HCT116 (cell line): ENCODE data around the gene FSTL4. TPM values are rescaled to one million over a fixed set of nuclear protein-coding genes. Genes with fewer than 3 reads are reported as not detected.

Experiments
- ATAC-seq: fragments of 200-7000 bp; cut with Tn5 transposase; 2 replicates; pipeline ENCODE4 v1.9.1; 2020; ENCODE audit warnings: mild to moderate bottlenecking, moderate library complexity
- BruUV-seq: library from RNA; stranded (reverse); fragments of 400-500 nt; replicated peaks from 2 replicates; lab custom pipeline; 2021; lab: Mats Ljungman, UMichigan
- CTCF ChIA-PET: fragments of 300-600 bp; sonication (Branson Sonifier 250); formaldehyde crosslinking; loops from one replicate; lab custom pipeline; 2021; ENCODE audit warnings: antibody characterized with exemption; lab: Charles Lee
- POLR2A ChIA-PET: fragments of 300-600, 350-600 bp; sonication (Branson Sonifier 250); formaldehyde crosslinking; loops from one replicate; lab custom pipeline; 2021; ENCODE audit warnings: antibody characterized with exemption; lab: Charles Lee
- RAD21 ChIA-PET, 2 experiments: fragments of 300-600 bp; sonication (Branson Sonifier 250); formaldehyde crosslinking; loops; one replicate each; lab custom pipeline; 2023; ENCODE audit warnings: low total read pairs in 2 of 2; ENCODE audit not compliant: uncharacterized antibody in 2 of 2, unreplicated experiment in 2 of 2, low non-redundant PET in 1 of 2; lab: Charles Lee
- DNase-seq: peaks from one replicate; pipeline ENCODE4 v3.0.0-alpha.2; 2010; ENCODE audit warnings: low read depth, low spot score
- H2AFZ ChIP-seq: fragments of 200-600 bp; shearing (Covaris generic), sonication (generic); 2 replicates; pipeline ENCODE4 v1.6.1; 2017; ENCODE audit warnings: low read depth, mixed run types, mixed read lengths, antibody characterized with exemption, low read length; ENCODE audit not compliant: poor library complexity, severe bottlenecking
- H3K27ac ChIP-seq: 2 replicates; pipeline ENCODE4 v1.5.1; 2012; ENCODE audit warnings: low read depth, low read length
- H3K27me3 ChIP-seq: fragments of 200-600 bp; sonication (generic); 2 replicates; pipeline ENCODE4 v1.6.1; 2016; ENCODE audit warnings: mixed run types, low read length, mixed read lengths; ENCODE audit not compliant: insufficient read depth
- H3K36me3 ChIP-seq, 2 experiments: fragments of 200-500 bp in 1 of 2; fragments of 200-600 bp in 1 of 2; sonication (Bioruptor generic) in 1 of 2; sonication (generic) in 1 of 2; 2 replicates each; pipeline versions ENCODE4 v1.5.1 to v1.6.1; 2014 to 2016; ENCODE audit warnings: low read length in 2 of 2, inconsistent platforms in 1 of 2, mixed read lengths in 1 of 2, mixed run types in 1 of 2; ENCODE audit not compliant: insufficient read depth in 2 of 2, control insufficient read depth in 1 of 2
- H3K4me1 ChIP-seq, 2 experiments: fragments of 200-600 bp in 1 of 2; sonication (generic) in 1 of 2; 2 replicates each; pipeline versions ENCODE4 v1.5.1 to v1.6.1; 2012 to 2017; ENCODE audit warnings: low read length in 2 of 2, inconsistent platforms in 1 of 2, mild to moderate bottlenecking in 1 of 2, mixed read lengths in 1 of 2, mixed run types in 1 of 2, moderate library complexity in 1 of 2; ENCODE audit not compliant: insufficient read depth in 2 of 2, control insufficient read depth in 1 of 2
- H3K4me2 ChIP-seq: fragments of 200-600 bp; sonication (generic); 2 replicates; pipeline ENCODE4 v1.6.1; 2017; ENCODE audit warnings: mixed run types, low read length, mixed read lengths
- H3K4me3 ChIP-seq, 2 experiments: fragments of 200-600 bp in 1 of 2; sonication (generic) in 1 of 2; replicated peaks in 1 of 2; 2 replicates each; pipeline ENCODE4 v1.5.1; 2011 to 2016; ENCODE audit warnings: low read length in 2 of 2, control low read depth in 1 of 2, low read depth in 1 of 2, mild to moderate bottlenecking in 1 of 2, mixed read lengths in 1 of 2, mixed run types in 1 of 2
- H3K79me2 ChIP-seq: fragments of 200-600 bp; sonication (generic); 2 replicates; pipeline ENCODE4 v1.6.1; 2017; ENCODE audit warnings: mild to moderate bottlenecking, mixed run types, low read length, moderate library complexity, mixed read lengths; ENCODE audit not compliant: insufficient read depth
- H3K9ac ChIP-seq: fragments of 200-600 bp; sonication (generic); 2 replicates; pipeline ENCODE4 v1.6.1; 2016; ENCODE audit warnings: low read length, mixed read lengths
- H3K9me2 ChIP-seq: fragments of 200-600 bp; sonication (generic), shearing (Covaris generic); 2 replicates; pipeline ENCODE4 v1.6.1; 2017; ENCODE audit warnings: mixed run types, mild to moderate bottlenecking, moderate library complexity; ENCODE audit not compliant: insufficient read depth
- H3K9me3 ChIP-seq, 2 experiments: fragments of 200-500 bp in 1 of 2; fragments of 200-600 bp in 1 of 2; sonication (Bioruptor generic) in 1 of 2; sonication (generic) in 1 of 2; 2 replicates each; pipeline ENCODE4 v1.6.1; 2014 to 2017; ENCODE audit warnings: low read length in 2 of 2, mixed read lengths in 2 of 2, inconsistent platforms in 1 of 2, low read depth in 1 of 2, mild to moderate bottlenecking in 1 of 2, mixed run types in 1 of 2, moderate library complexity in 1 of 2; ENCODE audit not compliant: control insufficient read depth in 1 of 2, insufficient read depth in 1 of 2
- H4K20me1 ChIP-seq: fragments of 200-600 bp; sonication (generic), shearing (Covaris generic); 2 replicates; pipeline ENCODE4 v1.6.1; 2017; ENCODE audit warnings: mixed run types, mild to moderate bottlenecking, moderate library complexity; ENCODE audit not compliant: insufficient read depth
- ATF3 ChIP-seq: IDR thresholded peaks from 2 replicates; pipeline ENCODE4 v1.6.1; 2012
- CBX3 ChIP-seq: IDR thresholded peaks from 2 replicates; pipeline ENCODE4 v1.6.1; 2012; ENCODE audit warnings: low read depth
- CEBPB ChIP-seq: IDR thresholded peaks from 2 replicates; pipeline ENCODE4 v1.6.1; 2012; ENCODE audit warnings: low read depth
- EGR1 ChIP-seq: IDR thresholded peaks from 2 replicates; pipeline ENCODE4 v1.6.1; 2012; ENCODE audit warnings: low read depth
- EZH2 ChIP-seq: fragments of 200-600 bp; sonication (generic); IDR thresholded peaks from 2 replicates; pipeline ENCODE4 v1.6.1; 2017; ENCODE audit warnings: antibody characterized with exemption, mixed run types
- EZH2phosphoT487 ChIP-seq: fragments of 200-600 bp; IDR thresholded peaks from 2 replicates; pipeline ENCODE4 v1.6.1; 2018; ENCODE audit warnings: antibody characterized with exemption, borderline replicate concordance
- JUND ChIP-seq: IDR thresholded peaks from 2 replicates; pipeline ENCODE4 v1.6.1; 2012
- MAX ChIP-seq: IDR thresholded peaks from 2 replicates; pipeline ENCODE4 v1.6.1; 2012
- POLR2A ChIP-seq: IDR thresholded peaks from 2 replicates; pipeline ENCODE4 v1.7.0; 2011; ENCODE audit warnings: borderline replicate concordance; ENCODE audit not compliant: insufficient read depth, insufficient read length; ENCODE audit errors: extremely low read depth
- POLR2AphosphoS5 ChIP-seq: IDR thresholded peaks from 2 replicates; pipeline ENCODE4 v1.6.1; 2011; ENCODE audit warnings: mild to moderate bottlenecking, low read depth, low read length, moderate library complexity
- RAD21 ChIP-seq: IDR thresholded peaks from 2 replicates; pipeline ENCODE4 v1.6.1; 2012; ENCODE audit warnings: low read depth, mild to moderate bottlenecking
- SIN3A ChIP-seq: IDR thresholded peaks from 2 replicates; pipeline ENCODE4 v1.6.1; 2012; ENCODE audit warnings: low read depth
- SP1 ChIP-seq: IDR thresholded peaks from 2 replicates; pipeline ENCODE4 v1.6.1; 2012; ENCODE audit warnings: low read depth
- SRF ChIP-seq: IDR thresholded peaks from 2 replicates; pipeline ENCODE4 v1.6.1; 2012; ENCODE audit warnings: low read depth
- TCF7L2 ChIP-seq: IDR thresholded peaks from 2 replicates; pipeline ENCODE4 v1.7.0; 2011; ENCODE audit warnings: borderline replicate concordance, inconsistent platforms; ENCODE audit not compliant: insufficient read depth, insufficient read length; ENCODE audit errors: extremely low read depth
- YY1 ChIP-seq: IDR thresholded peaks from 2 replicates; pipeline ENCODE4 v1.6.1; 2011; ENCODE audit warnings: low read length, low read depth, moderate library complexity, mild to moderate bottlenecking; ENCODE audit not compliant: insufficient replicate concordance; ENCODE audit errors: extremely low read depth
- ZBTB33 ChIP-seq: IDR thresholded peaks from 2 replicates; pipeline ENCODE4 v1.6.1; 2011; ENCODE audit warnings: mild to moderate bottlenecking, low read length, moderate library complexity; ENCODE audit not compliant: insufficient replicate concordance; ENCODE audit errors: extremely low read depth
- ZFX ChIP-seq: fragments of 450-650 bp; IDR thresholded peaks from 2 replicates; pipeline ENCODE4 v1.6.1; 2017
- ZNF274 ChIP-seq: fragments of 200-500 bp; sonication (Bioruptor generic); IDR thresholded peaks from 2 replicates; pipeline ENCODE4 v1.6.1; 2014; ENCODE audit warnings: mild to moderate bottlenecking, low read depth, low read length, inconsistent platforms
- intact Hi-C: fragments of 100-400 bp; cut with micrococcal nuclease; formaldehyde crosslinking; loops from 2 replicates; pipeline ENCODE4 v1.10.0; 2022
- total RNA-seq: library from RNA; stranded (reverse); gene quantifications from one replicate; pipeline ENCODE4 v1.2.1, GENCODE V29; 2021; ENCODE audit not compliant: unreplicated experiment
- TF ChIP-seq, protein P1 (sequence below): IDR thresholded peaks from 2 replicates; pipeline ENCODE4 v1.6.1; 2012; ENCODE audit warnings: low read depth

FSTL4 gene
- total RNA-seq, 1 experiment from 2014 or later = 0.37 TPM

DNA sequence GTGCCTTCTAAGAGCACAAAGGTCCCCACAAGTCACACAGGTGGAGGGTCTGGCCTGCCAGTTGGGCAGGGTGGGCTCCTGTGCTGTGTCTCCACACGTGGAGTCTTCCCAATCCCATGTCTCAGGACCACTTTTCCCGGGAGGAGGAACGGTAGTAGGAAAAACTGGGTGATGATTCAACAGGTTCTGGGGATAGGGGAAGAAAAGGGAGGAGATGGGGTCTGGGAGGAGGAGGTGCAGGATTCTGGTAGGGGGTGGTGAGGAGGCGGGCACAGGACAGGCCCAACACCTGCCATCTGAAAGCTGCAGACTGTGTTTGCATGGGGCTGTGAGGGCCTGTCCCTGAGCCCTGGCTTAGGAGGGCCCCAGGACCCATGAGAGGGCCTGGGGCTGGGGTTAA lies 345.4 kb downstream of the FSTL4 start:
- Histone ChIP-seq H3K4me3 (no peak overlapping the region), H3K27me3 (no peaks in the 10 kb centered on the region), H3K36me3 (no peaks in the 10 kb centered on the region), H3K9me3 (no peaks in the 10 kb centered on the region), H2AFZ (no peak overlapping the region), H4K20me1 (no peaks in the 10 kb centered on the region), H3K9me2 (no peaks in the 10 kb centered on the region), H3K4me2 (no peak overlapping the region), H3K4me1 (no peaks in the 10 kb centered on the region), H3K27ac (no peak overlapping the region)
- RAD21 ChIA-PET = no interaction called here
- POLR2A ChIA-PET = no interaction called here
- DNase-seq (no peak), ATAC-seq (no peak)
- no TSS peak for BruUV-seq
- CTCF ChIA-PET = no interaction called here
- intact Hi-C loops = no loop called here
- TF ChIP-seq YY1 (no peak), ZNF274 (no peak), MAX (no peak), TCF7L2 (no peak), POLR2AphosphoS5 (no peak), POLR2A (no peak), ZBTB33 (no peak), CBX3 (no peak), EZH2 (no peak), SRF (no peak), JUND (no peak), ZFX (no peak), EZH2phosphoT487 (no peak), CEBPB (no peak), SIN3A (no peak), RAD21 (no peak), ATF3 (no peak), SP1 (no peak), EGR1 (no peak)
- TF ChIP-seq, protein P1, sequence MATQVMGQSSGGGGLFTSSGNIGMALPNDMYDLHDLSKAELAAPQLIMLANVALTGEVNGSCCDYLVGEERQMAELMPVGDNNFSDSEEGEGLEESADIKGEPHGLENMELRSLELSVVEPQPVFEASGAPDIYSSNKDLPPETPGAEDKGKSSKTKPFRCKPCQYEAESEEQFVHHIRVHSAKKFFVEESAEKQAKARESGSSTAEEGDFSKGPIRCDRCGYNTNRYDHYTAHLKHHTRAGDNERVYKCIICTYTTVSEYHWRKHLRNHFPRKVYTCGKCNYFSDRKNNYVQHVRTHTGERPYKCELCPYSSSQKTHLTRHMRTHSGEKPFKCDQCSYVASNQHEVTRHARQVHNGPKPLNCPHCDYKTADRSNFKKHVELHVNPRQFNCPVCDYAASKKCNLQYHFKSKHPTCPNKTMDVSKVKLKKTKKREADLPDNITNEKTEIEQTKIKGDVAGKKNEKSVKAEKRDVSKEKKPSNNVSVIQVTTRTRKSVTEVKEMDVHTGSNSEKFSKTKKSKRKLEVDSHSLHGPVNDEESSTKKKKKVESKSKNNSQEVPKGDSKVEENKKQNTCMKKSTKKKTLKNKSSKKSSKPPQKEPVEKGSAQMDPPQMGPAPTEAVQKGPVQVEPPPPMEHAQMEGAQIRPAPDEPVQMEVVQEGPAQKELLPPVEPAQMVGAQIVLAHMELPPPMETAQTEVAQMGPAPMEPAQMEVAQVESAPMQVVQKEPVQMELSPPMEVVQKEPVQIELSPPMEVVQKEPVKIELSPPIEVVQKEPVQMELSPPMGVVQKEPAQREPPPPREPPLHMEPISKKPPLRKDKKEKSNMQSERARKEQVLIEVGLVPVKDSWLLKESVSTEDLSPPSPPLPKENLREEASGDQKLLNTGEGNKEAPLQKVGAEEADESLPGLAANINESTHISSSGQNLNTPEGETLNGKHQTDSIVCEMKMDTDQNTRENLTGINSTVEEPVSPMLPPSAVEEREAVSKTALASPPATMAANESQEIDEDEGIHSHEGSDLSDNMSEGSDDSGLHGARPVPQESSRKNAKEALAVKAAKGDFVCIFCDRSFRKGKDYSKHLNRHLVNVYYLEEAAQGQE = no peak
- TF ChIP-seq, all 23 proteins: peak for 0
- Histone ChIP-seq H3K79me2 (no peaks in the 10 kb centered on the region), H3K9ac (no peak overlapping the region)
